ENCODE results near the gene GP1BB. TPM values are rescaled to one million over a fixed set of nuclear protein-coding genes. Genes with fewer than 3 reads are reported as not detected.

The GP1BB gene
- polyA plus RNA-seq, 3 donors: 0.13 to 1.5 (median 0.26) TPM

DNA sequence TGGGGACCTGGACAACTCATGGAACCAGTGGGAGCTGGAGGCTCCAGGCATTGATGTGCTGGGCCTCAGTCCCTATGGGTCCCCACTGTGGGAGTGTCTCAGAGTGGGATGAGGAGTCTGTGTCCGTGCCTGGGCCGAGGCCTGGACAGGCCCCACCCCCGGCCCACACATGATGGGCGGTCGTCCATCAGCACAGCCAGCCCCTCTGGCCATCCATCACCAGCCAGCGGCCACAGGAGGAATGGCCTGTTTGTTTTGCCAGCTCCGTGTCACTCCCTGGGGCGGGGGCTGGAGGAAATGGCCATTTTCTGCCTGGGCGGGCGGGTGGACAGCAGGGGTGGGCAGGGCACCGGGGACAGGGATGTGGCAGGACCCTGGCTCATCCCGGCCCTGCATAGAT is 24.2 kb downstream of the GP1BB start:
- Histone ChIP-seq H3K9me3 (replicated peaks in 1 of 2; ENCODE audit: control insufficient read depth in 1 of 2, insufficient read depth in 1 of 2, low read length in 2 of 2) (no peaks in the 10 kb centered on the region), H3K79me2 (ENCODE audit: insufficient read depth, low read length) (no peaks in the 10 kb centered on the region), H4K20me1 (ENCODE audit: insufficient read depth, low read length) (no peaks in the 10 kb centered on the region), H3K4me2 (replicated peaks; ENCODE audit: extremely low read depth, low read length, poor library complexity, severe bottlenecking) (no peak overlapping the region), H2AFZ (ENCODE audit: insufficient read depth, low read depth, low read length, poor library complexity, severe bottlenecking) (no peak overlapping the region), H3K4me3 (replicated peaks in 1 of 3; ENCODE audit: low read depth in 2 of 3, low read length in 3 of 3) (no peak overlapping the region), H3K4me1 (ENCODE audit: control insufficient read depth in 1 of 2, insufficient read depth in 2 of 2, low read length in 2 of 2) (no peaks in the 10 kb centered on the region), H3K27me3 (ENCODE audit: control insufficient read depth in 2 of 2, insufficient read depth in 2 of 2, low read length in 2 of 2) (peaks cover 0 to 13% of the 10 kb centered on the region in 2 donors), H3K27ac (ENCODE audit: low read depth in 1 of 2, low read length in 2 of 2) (no peak overlapping the region), H3K9ac (ENCODE audit: insufficient read depth, low read length, poor library complexity, severe bottlenecking) (no peak overlapping the region), H3K36me3 (replicated peaks in 1 of 2; ENCODE audit: control insufficient read depth in 1 of 2, insufficient read depth in 2 of 2, low read length in 2 of 2) (no peaks in the 10 kb centered on the region)
- H3K9me3 Mint-ChIP-seq: peaks cover 0 to 1% (median 0%) of the 10 kb centered on the region in 7 donors
- H3K4me1 Mint-ChIP-seq: no peaks in the 10 kb centered on the region
- H3K27ac Mint-ChIP-seq: no peak overlapping the region
- intact Hi-C loops (cut with micrococcal nuclease): no loop called here
- H3K36me3 Mint-ChIP-seq: no peaks in the 10 kb centered on the region
- no peak overlapping the region for H3K4me3 Mint-ChIP-seq
- WGBS (ENCODE audit: insufficient coverage): 98% methylated on average over 8 of the region's 12 CpGs
- TF ChIP-seq CTCF (IDR thresholded peaks at IDR 0.05): no peak
- H3K27me3 Mint-ChIP-seq (ENCODE audit: low read depth in 3 of 3): peaks cover 4 to 31% (median 11%) of the 10 kb centered on the region in 3 donors
- no peak for DNase-seq

GRCh38 chr22:19748139-19748538 is 24.8 kb downstream of the GP1BB start:
- no peak overlapping the region for H2AFZ ChIP-seq (ENCODE audit: insufficient read depth, low read depth, low read length, poor library complexity, severe bottlenecking)
- no peaks in the 10 kb centered on the region for H3K79me2 ChIP-seq (ENCODE audit: insufficient read depth, low read length)
- no peaks in the 10 kb centered on the region for H3K36me3 ChIP-seq (replicated peaks in 1 of 2; ENCODE audit: control insufficient read depth in 1 of 2, insufficient read depth in 2 of 2, low read length in 2 of 2)
- no peak overlapping the region for H3K27ac ChIP-seq (ENCODE audit: low read depth in 1 of 2, low read length in 2 of 2)
- H4K20me1 ChIP-seq (ENCODE audit: insufficient read depth, low read length): no peaks in the 10 kb centered on the region
- H3K4me3 ChIP-seq (replicated peaks in 1 of 3; ENCODE audit: low read depth in 2 of 3, low read length in 3 of 3): no peak overlapping the region
- Mint-ChIP-seq H3K36me3 (no peaks in the 10 kb centered on the region), H3K9me3 (peaks cover 0 to 1% (median 0%) of the 10 kb centered on the region in 7 donors), H3K27ac (no peak overlapping the region), H3K4me3 (no peak overlapping the region), H3K27me3 (ENCODE audit: low read depth in 3 of 3) (peaks cover 6 to 37% (median 15%) of the 10 kb centered on the region in 3 donors), H3K4me1 (no peaks in the 10 kb centered on the region)
- DNase-seq: no peak
- no peaks in the 10 kb centered on the region for H3K4me1 ChIP-seq (ENCODE audit: control insufficient read depth in 1 of 2, insufficient read depth in 2 of 2, low read length in 2 of 2)
- intact Hi-C loops (cut with micrococcal nuclease): no loop called here
- H3K27me3 ChIP-seq (ENCODE audit: control insufficient read depth in 2 of 2, insufficient read depth in 2 of 2, low read length in 2 of 2): peaks cover 0 to 19% of the 10 kb centered on the region in 2 donors
- no peak for TF ChIP-seq CTCF (IDR thresholded peaks at IDR 0.05)
- H3K9me3 ChIP-seq (replicated peaks in 1 of 2; ENCODE audit: control insufficient read depth in 1 of 2, insufficient read depth in 1 of 2, low read length in 2 of 2): no peaks in the 10 kb centered on the region
- WGBS (ENCODE audit: insufficient coverage): 86% methylated on average over 1 of the region's 4 CpGs
- no peak overlapping the region for H3K9ac ChIP-seq (ENCODE audit: insufficient read depth, low read length, poor library complexity, severe bottlenecking)
- H3K4me2 ChIP-seq (replicated peaks; ENCODE audit: extremely low read depth, low read length, poor library complexity, severe bottlenecking): no peak overlapping the region
